Activated CD4-positive, alpha-beta T cell treated with anti-CD3 and anti-CD28 coated beads for 36 hours (primary cell): ENCODE data around the gene PRKACB. TPM values are rescaled to one million over a fixed set of nuclear protein-coding genes. Genes with fewer than 3 reads are reported as not detected.
"Not testable (repeated sequence)": the region's sequence is repeated elsewhere in the genome, so short reads cannot be mapped to it uniquely, and the experiment has no call there.

Experiments used
- ATAC-seq: fragments of 200-7000 bp; cut with Tn5 transposase; one replicate; pipeline ENCODE4 v1.10.0; 2021; ENCODE audit warnings: mild to moderate bottlenecking, moderate library complexity
- CTCF ChIA-PET: fragments of 350-600 bp; sonication (Branson Sonifier 250); formaldehyde crosslinking; loops from one replicate; lab custom pipeline; 2021; ENCODE audit warnings: antibody characterized with exemption; lab: Charles Lee
- POLR2A ChIA-PET: fragments of 350-600 bp; sonication (Branson Sonifier 250); formaldehyde crosslinking; loops from one replicate; lab custom pipeline; 2021; ENCODE audit warnings: antibody characterized with exemption, inconsistent platforms; lab: Charles Lee
- DNase-seq: peaks from one replicate; pipeline ENCODE4 v3.0.0-alpha.2; 2020
- H3K27ac Mint-ChIP-seq: one replicate; pipeline ENCODE4 v1.8.0; 2021; ENCODE audit warnings: mixed read lengths
- H3K27me3 Mint-ChIP-seq: one replicate; pipeline ENCODE4 v1.8.0; 2021; ENCODE audit warnings: mixed read lengths
- H3K36me3 Mint-ChIP-seq: one replicate; pipeline ENCODE4 v1.8.0; 2021; ENCODE audit warnings: low read depth, mixed read lengths
- H3K4me1 Mint-ChIP-seq: one replicate; pipeline ENCODE4 v1.8.0; 2021; ENCODE audit warnings: mixed read lengths
- H3K4me3 Mint-ChIP-seq: one replicate; pipeline ENCODE4 v1.8.0; 2021; ENCODE audit warnings: mild to moderate bottlenecking, moderate library complexity, mixed read lengths
- H3K9me3 Mint-ChIP-seq: one replicate; pipeline ENCODE4 v1.8.0; 2021; ENCODE audit warnings: low read depth, mixed read lengths
- intact Hi-C, 2 experiments: fragments of 100-400 bp; cut with DNase I in 1 of 2; cut with micrococcal nuclease in 1 of 2; formaldehyde crosslinking; loops; one replicate each; pipeline versions ENCODE4 v1.14.2 to v1.15.1; 2022 to 2024; cut with DNase I, micrococcal nuclease
- total RNA-seq, 2 experiments: library from RNA; stranded (reverse); gene quantifications; one replicate each; pipeline ENCODE4 v1.2.3, GENCODE V29; 2021

Gene PRKACB
- total RNA-seq, 2 experiments from 2014 or later = 22.2 to 25.5 TPM

DNA sequence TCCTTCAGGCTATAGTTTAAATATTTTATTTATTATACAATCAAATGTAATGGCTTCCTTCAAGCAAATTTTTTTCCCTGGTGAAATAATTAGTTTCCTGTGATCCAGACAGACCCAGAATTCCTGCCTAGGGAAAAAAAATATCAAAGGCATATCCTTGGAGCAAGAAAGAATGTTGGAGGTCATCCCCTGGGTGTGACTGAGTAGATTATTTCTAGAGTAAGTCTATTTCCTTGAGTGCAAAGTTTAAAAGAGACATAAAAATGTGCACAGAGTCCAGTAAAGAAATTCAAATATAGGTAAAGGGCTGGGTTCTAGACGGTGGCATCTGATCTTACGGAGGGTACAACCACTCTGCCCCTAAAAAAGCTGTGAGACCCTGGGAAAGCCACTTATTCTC, 125.2 kb downstream of the PRKACB start:
- H3K4me1 Mint-ChIP-seq = peaks cover 13% of the 10 kb centered on the region
- no peaks in the 10 kb centered on the region for H3K9me3 Mint-ChIP-seq
- ChIA-PET POLR2A (no interaction called here), CTCF (no interaction called here)
- H3K27me3 Mint-ChIP-seq = no peaks in the 10 kb centered on the region
- no peak for ATAC-seq
- H3K36me3 Mint-ChIP-seq = no peaks in the 10 kb centered on the region
- H3K27ac Mint-ChIP-seq = no peak overlapping the region
- no peak overlapping the region for H3K4me3 Mint-ChIP-seq
- no peak for DNase-seq
- intact Hi-C loops = no loop called here

DNA sequence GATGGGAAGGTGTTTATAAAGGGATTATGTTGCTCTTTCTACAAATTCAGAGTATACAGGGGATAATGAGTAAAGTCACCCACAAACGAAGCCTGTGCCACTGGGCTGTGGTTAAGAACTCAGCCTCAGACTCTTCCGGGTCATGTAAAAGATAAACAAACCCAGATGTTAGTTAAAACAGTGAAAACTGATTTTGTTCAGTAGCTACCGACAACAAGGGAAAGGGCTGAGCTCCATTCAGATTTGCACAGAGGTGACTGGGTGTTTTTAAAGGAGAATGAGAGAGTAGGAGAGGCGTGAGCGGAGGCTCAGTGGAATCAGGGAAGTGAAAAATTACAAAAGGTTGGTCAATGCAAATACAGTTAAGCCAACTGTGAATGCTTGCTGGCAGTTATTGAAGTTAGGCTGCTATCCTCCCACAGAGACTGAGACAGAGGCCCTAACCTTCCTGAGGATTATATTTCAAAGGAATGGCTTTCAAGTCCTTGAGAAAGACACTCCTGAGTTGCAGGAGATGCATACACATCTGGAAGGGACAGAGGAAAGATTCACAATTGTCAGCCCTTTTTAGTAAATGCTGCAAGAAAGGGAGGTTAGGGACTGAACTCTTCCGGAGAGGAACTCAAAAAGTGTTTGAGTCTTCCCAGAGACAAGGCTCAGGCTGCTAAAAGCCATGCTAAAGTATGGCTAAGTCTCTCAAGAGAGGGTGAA, 127.5 kb downstream of the PRKACB start:
- Mint-ChIP-seq H3K36me3 (no peaks in the 10 kb centered on the region), H3K4me1 (peaks cover 13% of the 10 kb centered on the region), H3K9me3 (no peaks in the 10 kb centered on the region), H3K27me3 (no peaks in the 10 kb centered on the region), H3K4me3 (no peak overlapping the region), H3K27ac (peak overlapping the region; percentile 7)
- ChIA-PET POLR2A (interaction anchor here (0.6 kb wide), 1 partner anchor 91 kb away, joined by 5 read pairs; no protein-coding TSS in a partner anchor), CTCF (no interaction called here)
- ATAC-seq (peak; percentile 39), DNase-seq (no peak)
- intact Hi-C loops = no loop called here

DNA sequence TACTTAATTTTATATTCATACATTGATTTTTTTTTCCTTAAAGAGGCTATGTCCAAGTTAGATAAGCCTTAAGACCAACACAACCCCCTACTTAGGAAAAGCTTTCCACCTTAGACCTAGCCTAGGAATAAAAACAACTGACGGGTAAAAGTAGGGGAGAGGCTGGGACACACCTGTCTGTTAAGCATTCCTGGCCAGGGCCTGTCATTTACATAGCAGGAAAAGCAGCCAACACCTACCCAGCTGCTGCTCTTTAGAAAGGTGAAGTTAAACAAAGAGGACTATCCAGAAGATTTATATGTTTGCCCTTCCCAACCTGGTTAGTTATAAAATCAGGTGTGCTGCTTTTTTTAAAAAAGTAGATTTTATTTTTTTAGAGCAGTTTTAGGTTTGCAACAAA, 128.3 kb downstream of the PRKACB start:
- Mint-ChIP-seq H3K36me3 (no peaks in the 10 kb centered on the region), H3K9me3 (no peaks in the 10 kb centered on the region), H3K4me3 (no peak overlapping the region), H3K27me3 (no peaks in the 10 kb centered on the region), H3K4me1 (peaks cover 13% of the 10 kb centered on the region), H3K27ac (no peak overlapping the region)
- intact Hi-C loops = no loop called here
- CTCF ChIA-PET = no interaction called here
- ATAC-seq = no peak
- DNase-seq = no peak
- POLR2A ChIA-PET = no interaction called here

DNA sequence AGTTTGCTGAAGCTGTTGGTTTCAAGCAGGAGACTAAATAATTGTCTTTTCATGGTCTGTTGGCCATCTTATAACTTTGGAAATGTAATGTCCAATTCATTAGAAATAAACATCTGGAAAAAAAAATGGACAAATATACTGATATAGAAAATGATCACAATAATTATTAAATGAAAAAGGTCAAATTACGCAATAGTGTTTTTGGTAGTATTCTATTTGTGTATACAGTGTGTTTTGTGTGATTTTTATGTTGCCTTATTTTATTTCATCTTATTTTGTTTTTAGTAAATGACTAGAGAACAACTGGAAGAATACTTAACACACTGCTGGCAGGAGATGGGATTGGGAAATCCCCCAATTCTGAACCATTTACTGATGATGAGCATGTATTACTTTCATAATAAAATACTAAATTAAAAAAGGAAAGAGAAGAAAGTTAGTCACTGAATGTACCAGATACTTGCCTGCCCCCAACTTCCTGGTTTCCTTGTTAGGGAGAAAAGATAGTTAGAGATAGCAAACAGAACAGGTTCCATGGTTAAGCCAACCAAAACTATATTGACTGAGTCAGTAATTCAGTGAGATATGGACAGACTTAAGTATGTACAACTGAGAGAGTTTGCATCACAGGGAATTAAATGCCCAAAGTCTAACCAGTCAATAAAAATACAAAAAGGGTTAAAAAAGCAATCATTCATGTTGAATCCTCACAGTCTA, 133.4 kb downstream of the PRKACB start:
- peaks cover 4% of the 10 kb centered on the region for H3K4me1 Mint-ChIP-seq
- intact Hi-C loops = no loop called here
- no peak overlapping the region for H3K27ac Mint-ChIP-seq
- no peaks in the 10 kb centered on the region for H3K9me3 Mint-ChIP-seq
- H3K36me3 Mint-ChIP-seq = no peaks in the 10 kb centered on the region
- DNase-seq (no peak), ATAC-seq (no peak)
- CTCF ChIA-PET = no interaction called here
- no peak overlapping the region for H3K4me3 Mint-ChIP-seq
- H3K27me3 Mint-ChIP-seq = no peaks in the 10 kb centered on the region
- POLR2A ChIA-PET = no interaction called here

DNA sequence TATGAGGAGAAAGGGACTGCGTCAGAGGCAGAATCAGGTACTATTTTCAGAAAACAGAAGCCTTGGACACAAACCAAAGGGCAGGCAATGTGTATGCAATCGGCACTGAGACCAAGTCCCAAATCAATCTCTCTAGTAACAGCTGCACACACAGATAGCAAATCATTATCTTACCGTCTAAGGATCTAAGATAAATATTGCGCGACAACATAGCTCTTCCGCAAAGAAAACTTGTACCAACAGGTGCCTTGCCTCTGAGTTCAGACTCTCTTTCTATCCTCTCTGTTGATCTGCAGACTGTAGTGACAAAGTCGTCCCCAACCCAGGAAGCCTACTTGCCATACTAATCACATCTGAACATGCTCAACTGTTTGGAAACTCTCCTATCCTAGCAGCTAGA, 134.8 kb downstream of the PRKACB start:
- POLR2A ChIA-PET = no interaction called here
- H3K27ac Mint-ChIP-seq = no peak overlapping the region
- intact Hi-C loops = no loop called here
- DNase-seq = no peak
- no peaks in the 10 kb centered on the region for H3K36me3 Mint-ChIP-seq
- no peak for ATAC-seq
- H3K27me3 Mint-ChIP-seq = peaks cover 4% of the 10 kb centered on the region
- H3K4me3 Mint-ChIP-seq = no peak overlapping the region
- CTCF ChIA-PET = no interaction called here
- peaks cover 4% of the 10 kb centered on the region for H3K4me1 Mint-ChIP-seq
- no peaks in the 10 kb centered on the region for H3K9me3 Mint-ChIP-seq

DNA sequence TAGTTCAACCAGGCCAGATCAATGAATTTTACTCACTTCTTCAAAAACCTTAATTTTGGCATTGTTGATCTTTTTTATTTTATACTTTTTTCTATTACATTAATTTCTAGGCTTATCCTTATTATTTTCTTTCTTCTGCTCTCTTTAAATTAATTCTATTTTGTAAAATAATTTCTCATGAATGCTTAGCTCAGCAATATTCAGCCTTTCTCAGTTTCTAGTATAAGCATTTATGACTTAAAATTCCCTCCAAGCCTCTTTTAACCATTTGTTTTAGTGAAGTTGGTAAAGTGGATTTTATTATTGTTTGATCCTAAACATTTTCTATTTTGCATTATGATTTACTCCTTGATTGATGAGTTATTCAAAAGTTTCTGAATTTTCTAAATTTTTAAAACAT, 136.8 kb downstream of the PRKACB start:
- ChIA-PET POLR2A (no interaction called here), CTCF (interaction anchor here (0.6 kb wide), 1 partner anchor 69 kb away, joined by 3 read pairs; no protein-coding TSS in a partner anchor)
- Mint-ChIP-seq H3K27ac (no peak overlapping the region), H3K9me3 (no peaks in the 10 kb centered on the region), H3K4me1 (peaks cover 4% of the 10 kb centered on the region), H3K4me3 (no peak overlapping the region), H3K36me3 (no peaks in the 10 kb centered on the region), H3K27me3 (peaks cover 11% of the 10 kb centered on the region)
- ATAC-seq = no peak
- no peak for DNase-seq
- intact Hi-C loops = no loop called here

DNA sequence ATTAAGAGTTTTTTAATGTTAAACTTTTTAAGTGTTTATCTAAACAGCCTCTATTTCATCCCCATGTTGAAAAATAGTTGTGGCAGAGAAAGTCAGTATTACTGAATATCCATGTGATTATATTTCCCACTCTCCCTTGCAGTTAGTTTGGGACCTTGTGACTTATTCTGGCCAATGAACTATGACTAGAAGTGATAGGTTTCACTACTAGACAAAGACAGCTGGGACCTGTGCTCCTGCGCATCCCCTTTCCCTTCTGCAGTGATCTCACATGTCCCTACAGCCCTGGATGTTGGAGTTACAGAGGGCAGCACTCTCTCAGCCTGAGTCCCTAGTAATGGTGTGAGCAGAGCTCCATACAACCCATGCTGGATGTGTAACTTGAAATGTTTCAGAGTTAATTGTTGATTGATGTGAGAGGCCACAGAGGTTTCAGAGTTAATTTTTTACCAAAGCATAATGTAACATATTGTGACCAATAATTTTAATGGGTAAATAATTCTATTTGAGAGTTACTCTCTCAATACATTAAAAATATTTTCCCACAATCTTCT, 138.8 kb downstream of the PRKACB start:
- CTCF ChIA-PET = no interaction called here
- intact Hi-C loops = no loop called here
- peaks cover 2% of the 10 kb centered on the region for H3K4me1 Mint-ChIP-seq

DNA sequence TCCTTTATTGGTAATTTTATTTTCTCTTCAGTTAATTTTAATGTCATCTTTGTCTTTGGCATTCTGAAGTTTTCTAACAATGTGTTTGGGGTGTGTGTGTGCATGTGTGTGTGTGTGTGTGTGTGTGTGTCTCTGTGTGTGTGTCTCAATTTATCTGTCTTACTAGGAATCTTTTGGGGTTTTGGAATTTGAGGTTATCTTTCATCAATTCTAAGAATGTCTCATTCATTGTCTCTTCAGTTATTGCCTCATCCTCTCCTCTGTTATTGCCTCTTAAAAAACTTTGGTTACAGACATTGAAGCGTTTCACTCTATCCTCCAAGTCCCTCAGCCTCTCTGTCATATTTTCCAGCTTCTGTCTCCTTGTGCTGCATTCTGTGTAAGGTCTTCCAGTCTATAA, 139.3 kb downstream of the PRKACB start:
- H3K4me3 Mint-ChIP-seq = no peak overlapping the region
- H3K36me3 Mint-ChIP-seq = peaks cover 3% of the 10 kb centered on the region
- no peaks in the 10 kb centered on the region for H3K4me1 Mint-ChIP-seq
- intact Hi-C loops = no loop called here
- H3K9me3 Mint-ChIP-seq = peaks cover 17% of the 10 kb centered on the region
- peaks cover 13% of the 10 kb centered on the region for H3K27me3 Mint-ChIP-seq
- ATAC-seq (no peak), DNase-seq (no peak)
- H3K27ac Mint-ChIP-seq = no peak overlapping the region
- CTCF ChIA-PET = no interaction called here
- POLR2A ChIA-PET = no interaction called here

More for the DNA sequence above, 138.8 kb downstream of the PRKACB start:
- POLR2A ChIA-PET = no interaction called here
- Mint-ChIP-seq H3K27ac (no peak overlapping the region), H3K4me3 (no peak overlapping the region), H3K27me3 (peaks cover 13% of the 10 kb centered on the region), H3K36me3 (peaks cover 3% of the 10 kb centered on the region), H3K9me3 (peaks cover 17% of the 10 kb centered on the region)
- ATAC-seq (no peak), DNase-seq (no peak)

DNA sequence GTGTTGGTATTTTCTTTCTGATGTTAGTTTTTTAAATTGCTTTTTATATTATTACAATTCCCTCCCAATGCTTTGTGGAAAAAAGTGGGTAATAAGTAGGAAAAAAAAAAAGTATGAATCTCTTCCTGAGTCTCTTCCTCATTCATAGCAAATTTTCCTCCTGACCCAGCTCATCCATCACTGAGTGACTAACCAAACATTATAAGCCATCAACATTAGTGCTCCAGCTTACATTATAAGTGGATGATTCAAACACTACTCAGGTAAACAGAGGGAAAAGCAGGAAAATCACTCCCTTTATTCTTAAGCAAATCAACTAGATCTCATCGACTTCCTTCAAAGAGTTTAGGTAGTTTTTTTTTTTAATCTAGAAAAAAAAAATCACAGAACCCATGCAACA, 142.0 kb downstream of the PRKACB start:
- H3K36me3 Mint-ChIP-seq = peaks cover 3% of the 10 kb centered on the region
- CTCF ChIA-PET = no interaction called here
- H3K27me3 Mint-ChIP-seq = peaks cover 13% of the 10 kb centered on the region
- POLR2A ChIA-PET = no interaction called here
- DNase-seq = no peak
- H3K4me1 Mint-ChIP-seq = no peaks in the 10 kb centered on the region
- H3K9me3 Mint-ChIP-seq = peaks cover 17% of the 10 kb centered on the region
- no peak overlapping the region for H3K4me3 Mint-ChIP-seq
- intact Hi-C loops = no loop called here
- no peak overlapping the region for H3K27ac Mint-ChIP-seq
- no peak for ATAC-seq

DNA sequence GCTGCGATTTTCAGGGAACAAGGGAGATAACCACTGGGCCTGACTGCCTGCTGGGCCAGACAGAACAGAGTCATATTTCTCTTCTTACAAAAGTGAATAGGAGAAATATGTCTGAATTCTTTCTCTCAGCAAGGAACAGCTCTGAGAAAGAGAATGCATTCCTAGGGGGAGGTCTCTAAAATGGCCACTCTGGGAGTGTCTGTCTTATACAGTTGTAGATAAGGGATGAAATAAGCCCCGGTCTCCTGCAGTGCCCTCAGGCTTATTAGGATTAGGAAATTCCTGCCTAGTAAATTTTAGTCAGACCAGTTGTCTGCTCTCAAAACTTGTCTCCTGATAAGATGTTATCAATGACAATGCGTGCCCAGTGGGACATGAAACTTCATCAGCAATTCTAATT, 143.3 kb downstream of the PRKACB start:
- H3K27ac Mint-ChIP-seq, H3K4me3 Mint-ChIP-seq, intact Hi-C loops, ATAC-seq, H3K4me1 Mint-ChIP-seq, POLR2A ChIA-PET, H3K36me3 Mint-ChIP-seq: not testable (repeated sequence)
- peaks cover 17% of the 10 kb centered on the region for H3K9me3 Mint-ChIP-seq
- CTCF ChIA-PET = interaction anchor here (0.6 kb wide), 1 partner anchor 27 kb away, joined by 3 read pairs; no protein-coding TSS in a partner anchor
- DNase-seq = peak; percentile 10
- H3K27me3 Mint-ChIP-seq = peaks cover 17% of the 10 kb centered on the region
